Activated T-helper 9 cell treated with anti-CD3 and anti-CD28 coated beads, Interleukin-2, amount 50 U/mL, for 16 hours (primary cell): Measurements from ENCODE around the gene CYSTM1.

ENCODE experiments used
- DNase-seq: peaks from one replicate; pipeline ENCODE4 v3.0.0-alpha.2; 2020; ENCODE audit warnings: low read depth

The CYSTM1 gene

GRCh38 chr5:140174465-140175366 lies at the start of gene CYSTM1:
TSS of gene CYSTM1 (plus strand) at chr5:140175188. CDS start at chr5:140194466, 19,278 bp downstream.
- DNase-seq, result peak; percentile 93

- DNase-seq, result no peak
Observed at GRCh38 chr5:140125637-140126036, 49.4 kb upstream of the CYSTM1 start, which contains the start of gene IGIP. TSS of gene IGIP (plus strand) at chr5:140125937. CDS start at chr5:140128477, 2,540 bp downstream.

- DNase-seq, result no peak
Observed at GRCh38 chr5:140126315-140127012, 48.5 kb upstream of the CYSTM1 start.

GRCh38 chr5:140128376-140128775 lies 46.6 kb upstream of the CYSTM1 start:
- no peak for DNase-seq

- DNase-seq, result no peak
Observed at GRCh38 chr5:140130949-140131733, 43.8 kb upstream of the CYSTM1 start.

GRCh38 chr5:140131967-140132409 lies 43.0 kb upstream of the CYSTM1 start:
- DNase-seq, result no peak

- no peak for DNase-seq
Observed at GRCh38 chr5:140133514-140134167, 41.3 kb upstream of the CYSTM1 start.

- no peak for DNase-seq
Observed at GRCh38 chr5:140134277-140134935, 40.6 kb upstream of the CYSTM1 start.

- no peak for DNase-seq
Observed at GRCh38 chr5:140135127-140135526, 39.9 kb upstream of the CYSTM1 start.

- no peak for DNase-seq
Observed at GRCh38 chr5:140136624-140137023, 38.4 kb upstream of the CYSTM1 start.

GRCh38 chr5:140140435-140140834 lies 34.6 kb upstream of the CYSTM1 start:
- DNase-seq, result no peak

- DNase-seq, result no peak
Observed at GRCh38 chr5:140141241-140141640, 33.7 kb upstream of the CYSTM1 start.

- no peak for DNase-seq
Observed at GRCh38 chr5:140142246-140142645, 32.7 kb upstream of the CYSTM1 start.

- no peak for DNase-seq
Observed at GRCh38 chr5:140142856-140143255, 32.1 kb upstream of the CYSTM1 start.

GRCh38 chr5:140143521-140144258 lies 31.3 kb upstream of the CYSTM1 start:
- DNase-seq, result no peak

- no peak for DNase-seq
Observed at GRCh38 chr5:140145256-140145655, 29.7 kb upstream of the CYSTM1 start.

- DNase-seq, result peak; percentile 38
Observed at GRCh38 chr5:140145818-140146522, 29.0 kb upstream of the CYSTM1 start.

- no peak for DNase-seq
Observed at GRCh38 chr5:140146523-140146842, 28.5 kb upstream of the CYSTM1 start.

- no peak for DNase-seq
Observed at GRCh38 chr5:140147460-140147859, 27.5 kb upstream of the CYSTM1 start.

GRCh38 chr5:140148508-140148907 lies 26.5 kb upstream of the CYSTM1 start:
- DNase-seq, result no peak
